CD14-positive monocyte (primary cell): Measurements from ENCODE around the gene RNGTT. TPM values are rescaled to one million over a fixed set of nuclear protein-coding genes. Genes with fewer than 3 reads are reported as not detected.

Source experiments
- DNase-seq, 3 donors: peaks; one replicate each; pipeline ENCODE4 v3.0.0-alpha.2; 2011 to 2022
- H2AFZ ChIP-seq: 2 replicates; pipeline ENCODE4 v1.6.0; 2012; ENCODE audit warnings: mild to moderate bottlenecking, low read depth, low read length, inconsistent platforms; ENCODE audit not compliant: insufficient read depth, poor library complexity, severe bottlenecking
- H3K27ac ChIP-seq, 2 donors: 1 replicate in 1 of 2; 2 replicates in 1 of 2; pipeline ENCODE4 v1.5.1; 2012 to 2013; ENCODE audit warnings: low read length in 2 of 2, control low read depth in 1 of 2, inconsistent platforms in 1 of 2, low read depth in 1 of 2, mild to moderate bottlenecking in 1 of 2
- H3K27me3 ChIP-seq, 2 donors: one replicate each; pipeline versions ENCODE4 v1.6.0 to v1.6.1; 2011 to 2013; ENCODE audit warnings: low read length in 2 of 2; ENCODE audit not compliant: control insufficient read depth in 2 of 2, insufficient read depth in 2 of 2
- H3K36me3 ChIP-seq, 2 donors: replicated peaks in 1 of 2; 1 replicate in 1 of 2; 2 replicates in 1 of 2; pipeline versions ENCODE4 v1.5.1 to v1.6.1; 2012 to 2013; ENCODE audit warnings: low read length in 2 of 2, control low read depth in 1 of 2, inconsistent platforms in 1 of 2, mild to moderate bottlenecking in 1 of 2; ENCODE audit not compliant: insufficient read depth in 2 of 2, control insufficient read depth in 1 of 2
- H3K4me1 ChIP-seq, 2 donors: 1 replicate in 1 of 2; 2 replicates in 1 of 2; pipeline versions ENCODE4 v1.5.1 to v1.6.1; 2012 to 2013; ENCODE audit warnings: low read length in 2 of 2, control low read depth in 1 of 2, inconsistent platforms in 1 of 2, mild to moderate bottlenecking in 1 of 2, moderate library complexity in 1 of 2; ENCODE audit not compliant: insufficient read depth in 2 of 2, control insufficient read depth in 1 of 2
- H3K4me2 ChIP-seq: replicated peaks from 2 replicates; pipeline ENCODE3; 2012; ENCODE audit warnings: low read length, moderate library complexity, mild to moderate bottlenecking; ENCODE audit not compliant: poor library complexity, severe bottlenecking; ENCODE audit errors: extremely low read depth
- H3K4me3 ChIP-seq, 3 experiments: fragments of 200-600 bp in 1 of 3; sonication (generic) in 1 of 3; replicated peaks in 1 of 3; 1 replicate in 2 of 3; 2 replicates in 1 of 3; pipeline ENCODE4 v1.5.1; 2011 to 2013; ENCODE audit warnings: low read length in 3 of 3, mild to moderate bottlenecking in 3 of 3, control low read depth in 2 of 3, low read depth in 2 of 3, inconsistent platforms in 1 of 3, moderate library complexity in 1 of 3
- H3K79me2 ChIP-seq: 2 replicates; pipeline ENCODE4 v1.6.0; 2012; ENCODE audit warnings: mild to moderate bottlenecking, control low read depth, inconsistent platforms, low read length, moderate library complexity; ENCODE audit not compliant: insufficient read depth
- H3K9ac ChIP-seq: 2 replicates; pipeline ENCODE4 v1.6.0; 2017; ENCODE audit warnings: low read length, mild to moderate bottlenecking; ENCODE audit not compliant: insufficient read depth, poor library complexity, severe bottlenecking
- H3K9me3 ChIP-seq, 2 donors: replicated peaks in 1 of 2; 1 replicate in 1 of 2; 2 replicates in 1 of 2; pipeline versions ENCODE4 v1.5.1 to v1.6.1; 2012 to 2013; ENCODE audit warnings: low read length in 2 of 2, control low read depth in 1 of 2; ENCODE audit not compliant: control insufficient read depth in 1 of 2, insufficient read depth in 1 of 2
- H4K20me1 ChIP-seq: 2 replicates; pipeline ENCODE4 v1.6.0; 2012; ENCODE audit warnings: mild to moderate bottlenecking, low read length, control low read depth, moderate library complexity; ENCODE audit not compliant: insufficient read depth
- H3K27ac Mint-ChIP-seq, 7 donors: one replicate each; pipeline ENCODE4 v1.8.0; 2020; ENCODE audit warnings: mild to moderate bottlenecking in 7 of 7, mixed read lengths in 7 of 7, moderate library complexity in 6 of 7, inconsistent platforms in 2 of 7
- H3K27me3 Mint-ChIP-seq, 3 donors: one replicate each; pipeline ENCODE4 v1.8.0; 2021 to 2022; ENCODE audit warnings: low read depth in 3 of 3, mild to moderate bottlenecking in 3 of 3, mixed read lengths in 3 of 3, moderate library complexity in 3 of 3, inconsistent platforms in 1 of 3
- H3K36me3 Mint-ChIP-seq, 2 donors: one replicate each; pipeline ENCODE4 v1.8.0; 2020; ENCODE audit warnings: mixed read lengths in 2 of 2, inconsistent platforms in 1 of 2, mild to moderate bottlenecking in 1 of 2
- H3K4me1 Mint-ChIP-seq: one replicate; pipeline ENCODE4 v1.8.0; 2020; ENCODE audit warnings: mild to moderate bottlenecking, mixed read lengths
- H3K4me3 Mint-ChIP-seq, 2 donors: one replicate each; pipeline ENCODE4 v1.8.0; 2020; ENCODE audit warnings: mild to moderate bottlenecking in 2 of 2, mixed read lengths in 2 of 2, moderate library complexity in 1 of 2
- H3K9me3 Mint-ChIP-seq, 7 donors: one replicate each; pipeline ENCODE4 v1.8.0; 2020 to 2022; ENCODE audit warnings: mixed read lengths in 7 of 7, mild to moderate bottlenecking in 6 of 7, moderate library complexity in 6 of 7, inconsistent platforms in 2 of 7
- WGBS: methylation state at CpG from one replicate; pipeline ENCODE4 v1.1.5; 2013; ENCODE audit warnings: missing lambda C conversion rate; ENCODE audit not compliant: insufficient coverage; 5-methylcytosine and 5-hydroxymethylcytosine counted together
- intact Hi-C, 2 donors: fragments of 100-400 bp; cut with micrococcal nuclease; formaldehyde crosslinking; loops; one replicate each; pipeline versions ENCODE4 v1.15.0 to v1.15.1; 2023
- polyA plus RNA-seq, 3 donors: library from polyadenylated mRNA; depleted of rRNA in 1 of 3; unstranded in 2 of 3; stranded (reverse) in 1 of 3; fragments of 300-500 nt in 2 of 3; fragments of >200 nt in 1 of 3; fragmentation: Illumina TruSeq in 2 of 3; gene quantifications; 1 replicate in 2 of 3; 2 replicates in 1 of 3; pipeline ENCODE4 v1.2.3, GENCODE V29; 2012 to 2021
- TF ChIP-seq, protein P1 (sequence below): fragments of 200-600 bp; IDR thresholded peaks from one replicate; pipeline ENCODE4 v1.8.0; 2022; ENCODE audit warnings: antibody characterized with exemption, mild to moderate bottlenecking

RNGTT gene
- polyA plus RNA-seq, 3 donors = 2.3 to 8.6 (median 5.8) TPM

DNA sequence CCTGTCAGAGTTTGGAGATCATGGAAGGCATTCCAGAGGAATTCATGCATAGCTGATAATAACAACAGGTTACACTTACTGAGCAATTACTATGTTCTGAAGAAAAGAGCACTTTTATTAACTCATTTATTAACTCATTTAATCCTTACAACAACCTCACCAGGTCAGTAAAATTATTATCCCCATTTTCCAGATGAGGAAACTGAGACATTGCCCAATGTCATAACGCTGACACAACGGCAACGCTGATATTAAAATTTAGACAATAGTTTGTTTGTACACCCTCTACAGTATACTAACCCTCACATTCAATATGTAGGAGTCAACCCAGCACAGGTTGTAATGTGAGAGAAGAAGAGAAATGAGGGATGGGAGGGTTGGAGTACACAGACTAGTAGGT, 105.0 kb downstream of the RNGTT start:
- H3K9me3 Mint-ChIP-seq = no peaks in the 10 kb centered on the region
- Histone ChIP-seq H3K27ac (no peak overlapping the region), H2AFZ (no peak overlapping the region), H3K36me3 (peaks cover 4 to 10% of the 10 kb centered on the region in 2 donors), H3K4me2 (no peak overlapping the region), H3K4me3 (no peak overlapping the region), H3K79me2 (no peaks in the 10 kb centered on the region), H3K9me3 (no peaks in the 10 kb centered on the region), H3K4me1 (no peaks in the 10 kb centered on the region), H3K27me3 (no peaks in the 10 kb centered on the region), H3K9ac (no peak overlapping the region), H4K20me1 (no peaks in the 10 kb centered on the region)
- no peak for DNase-seq
- no CpG with 5 or more reads among the region's 3 CpGs for WGBS
- H3K36me3 Mint-ChIP-seq = peaks cover 22 to 24% of the 10 kb centered on the region in 2 donors
- H3K4me3 Mint-ChIP-seq = no peak overlapping the region
- no peaks in the 10 kb centered on the region for H3K4me1 Mint-ChIP-seq
- TF ChIP-seq, protein P1, sequence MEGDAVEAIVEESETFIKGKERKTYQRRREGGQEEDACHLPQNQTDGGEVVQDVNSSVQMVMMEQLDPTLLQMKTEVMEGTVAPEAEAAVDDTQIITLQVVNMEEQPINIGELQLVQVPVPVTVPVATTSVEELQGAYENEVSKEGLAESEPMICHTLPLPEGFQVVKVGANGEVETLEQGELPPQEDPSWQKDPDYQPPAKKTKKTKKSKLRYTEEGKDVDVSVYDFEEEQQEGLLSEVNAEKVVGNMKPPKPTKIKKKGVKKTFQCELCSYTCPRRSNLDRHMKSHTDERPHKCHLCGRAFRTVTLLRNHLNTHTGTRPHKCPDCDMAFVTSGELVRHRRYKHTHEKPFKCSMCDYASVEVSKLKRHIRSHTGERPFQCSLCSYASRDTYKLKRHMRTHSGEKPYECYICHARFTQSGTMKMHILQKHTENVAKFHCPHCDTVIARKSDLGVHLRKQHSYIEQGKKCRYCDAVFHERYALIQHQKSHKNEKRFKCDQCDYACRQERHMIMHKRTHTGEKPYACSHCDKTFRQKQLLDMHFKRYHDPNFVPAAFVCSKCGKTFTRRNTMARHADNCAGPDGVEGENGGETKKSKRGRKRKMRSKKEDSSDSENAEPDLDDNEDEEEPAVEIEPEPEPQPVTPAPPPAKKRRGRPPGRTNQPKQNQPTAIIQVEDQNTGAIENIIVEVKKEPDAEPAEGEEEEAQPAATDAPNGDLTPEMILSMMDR = no peak
- no peak overlapping the region for H3K27ac Mint-ChIP-seq
- H3K27me3 Mint-ChIP-seq = no peaks in the 10 kb centered on the region
- intact Hi-C loops = no loop called here

DNA sequence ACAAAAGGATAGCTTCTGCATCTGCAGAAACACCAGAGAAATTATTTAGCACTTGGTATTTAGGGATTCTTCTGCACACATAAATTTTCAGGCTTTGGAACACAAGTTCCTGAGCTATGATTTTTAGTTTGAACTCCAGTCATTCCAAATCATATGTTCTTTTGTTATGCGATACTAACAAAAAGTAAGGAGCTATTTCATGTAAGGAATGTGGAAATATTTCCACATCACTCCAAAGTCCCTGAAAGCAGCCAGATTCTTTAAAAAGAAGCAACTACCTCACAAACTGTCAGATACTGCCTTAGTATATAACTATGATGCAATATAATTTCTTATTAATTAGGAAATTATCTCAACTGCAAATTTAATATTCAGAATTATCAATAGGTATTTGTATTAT, 106.9 kb downstream of the RNGTT start:
- intact Hi-C loops = no loop called here
- no peaks in the 10 kb centered on the region for H3K9me3 ChIP-seq
- H3K4me3 Mint-ChIP-seq = no peak overlapping the region
- H3K27me3 Mint-ChIP-seq = no peaks in the 10 kb centered on the region
- no peaks in the 10 kb centered on the region for H3K27me3 ChIP-seq
- no peaks in the 10 kb centered on the region for H4K20me1 ChIP-seq
- no peaks in the 10 kb centered on the region for H3K4me1 Mint-ChIP-seq
- DNase-seq = no peak
- WGBS = no CpG with 5 or more reads among the region's 1 CpG
- no peak overlapping the region for H3K4me3 ChIP-seq
- H3K27ac ChIP-seq = no peak overlapping the region
- H3K4me2 ChIP-seq = no peak overlapping the region
- H3K36me3 Mint-ChIP-seq = peaks cover 21 to 24% of the 10 kb centered on the region in 2 donors
- no peak overlapping the region for H3K27ac Mint-ChIP-seq
- no peaks in the 10 kb centered on the region for H3K4me1 ChIP-seq
- TF ChIP-seq, protein P1 = no peak
- no peaks in the 10 kb centered on the region for H3K9me3 Mint-ChIP-seq
- peaks cover 0 to under 1% of the 10 kb centered on the region in 2 donors for H3K36me3 ChIP-seq
- no peaks in the 10 kb centered on the region for H3K79me2 ChIP-seq
- no peak overlapping the region for H2AFZ ChIP-seq
- no peak overlapping the region for H3K9ac ChIP-seq
